ENCODE data around the gene TEX26. TPM values are rescaled to one million over a fixed set of nuclear protein-coding genes. Genes with fewer than 3 reads are reported as not detected.

The TEX26 gene
- total RNA-seq, 2 donors from 2014 or later = not detected

GRCh38 chr13:30957258-30957943, 24.9 kb downstream of the TEX26 start:
- Histone ChIP-seq H3K4me1 (no peaks in the 10 kb centered on the region), H3K9ac (ENCODE audit: low read depth in 2 of 2, low read length in 2 of 2) (no peak overlapping the region), H3K27me3 (no peaks in the 10 kb centered on the region), H3K9me3 (no peaks in the 10 kb centered on the region), H3K36me3 (no peaks in the 10 kb centered on the region), H3K27ac (no peak overlapping the region), H3K4me3 (no peak overlapping the region)
- DNase-seq = no peak
- TF ChIP-seq CTCF (IDR thresholded peaks at IDR 0.05) = no peak
- intact Hi-C loops (cut with DNase I) = no loop called here

- Histone ChIP-seq H3K27me3 (no peaks in the 10 kb centered on the region), H3K4me1 (no peaks in the 10 kb centered on the region), H3K4me3 (no peak overlapping the region), H3K27ac (no peak overlapping the region), H3K36me3 (no peaks in the 10 kb centered on the region), H3K9ac (ENCODE audit: low read depth in 2 of 2, low read length in 2 of 2) (no peak overlapping the region), H3K9me3 (no peaks in the 10 kb centered on the region)
- intact Hi-C loops (cut with DNase I) = no loop called here
- TF ChIP-seq CTCF (IDR thresholded peaks at IDR 0.05) = no peak
- no peak for DNase-seq
Measured at GRCh38 chr13:30959678-30960077, 27.2 kb downstream of the TEX26 start.

DNA sequence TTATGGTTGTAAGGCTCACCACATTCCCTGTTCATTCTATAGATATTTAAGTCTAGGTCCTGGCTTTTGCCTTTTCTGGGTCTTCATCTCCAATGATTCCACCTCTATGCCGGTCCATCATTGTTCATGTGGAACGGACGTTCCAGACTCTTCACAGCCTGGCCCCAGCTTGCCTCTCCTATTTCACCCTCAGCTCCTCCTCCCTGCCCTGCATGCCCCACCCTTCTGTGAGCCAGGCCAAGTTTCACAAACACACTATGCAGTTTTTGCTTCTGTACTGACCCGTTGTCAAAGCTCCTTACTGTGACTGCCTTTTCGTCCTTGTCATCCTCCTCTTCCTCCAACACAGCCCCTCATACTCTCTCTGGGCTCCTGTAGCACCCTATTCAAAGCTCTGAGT, 31.3 kb downstream of the TEX26 start:
- Histone ChIP-seq H3K4me1 (no peaks in the 10 kb centered on the region), H3K9ac (ENCODE audit: low read depth in 2 of 2, low read length in 2 of 2) (no peak overlapping the region), H3K27me3 (no peaks in the 10 kb centered on the region), H3K9me3 (no peaks in the 10 kb centered on the region), H3K36me3 (no peaks in the 10 kb centered on the region), H3K27ac (no peak overlapping the region), H3K4me3 (no peak overlapping the region)
- peak; percentile 22 for DNase-seq
- intact Hi-C loops (cut with DNase I) = no loop called here
- no peak for TF ChIP-seq CTCF (IDR thresholded peaks at IDR 0.05)

DNA sequence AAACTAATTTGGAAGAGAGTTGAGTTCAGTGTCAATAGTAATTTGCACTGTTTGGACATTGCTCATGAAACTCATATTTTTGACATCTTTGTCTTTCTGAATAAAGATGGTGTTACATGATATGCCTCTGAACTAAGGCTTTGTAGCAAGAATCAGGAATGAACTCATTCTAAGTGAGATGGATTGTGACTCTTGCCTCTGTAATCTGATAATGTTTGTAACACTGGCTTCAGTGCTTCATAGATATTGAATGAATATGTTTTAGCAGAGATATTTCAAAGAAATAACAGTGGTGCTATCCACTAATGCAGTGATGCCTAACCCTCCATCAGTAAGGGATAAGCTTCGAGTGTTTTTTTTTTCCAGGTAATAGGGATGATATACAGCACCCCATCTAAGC, 32.9 kb downstream of the TEX26 start:
- no peaks in the 10 kb centered on the region for H3K27me3 ChIP-seq
- no peak overlapping the region for H3K27ac ChIP-seq
- no peaks in the 10 kb centered on the region for H3K36me3 ChIP-seq
- intact Hi-C loops (cut with DNase I) = no loop called here
- TF ChIP-seq CTCF (IDR thresholded peaks at IDR 0.05) = no peak
- DNase-seq = no peak
- H3K9me3 ChIP-seq = no peaks in the 10 kb centered on the region
- H3K4me1 ChIP-seq = no peaks in the 10 kb centered on the region
- no peak overlapping the region for H3K4me3 ChIP-seq
- no peak overlapping the region for H3K9ac ChIP-seq (ENCODE audit: low read depth in 2 of 2, low read length in 2 of 2)

GRCh38 chr13:30966101-30966500, 33.6 kb downstream of the TEX26 start:
- no peaks in the 10 kb centered on the region for H3K27me3 ChIP-seq
- no peak for DNase-seq
- H3K9ac ChIP-seq (ENCODE audit: low read depth in 2 of 2, low read length in 2 of 2) = no peak overlapping the region
- no peak overlapping the region for H3K27ac ChIP-seq
- no peak for TF ChIP-seq CTCF (IDR thresholded peaks at IDR 0.05)
- H3K4me3 ChIP-seq = no peak overlapping the region
- intact Hi-C loops (cut with DNase I) = no loop called here
- H3K9me3 ChIP-seq = no peaks in the 10 kb centered on the region
- H3K36me3 ChIP-seq = no peaks in the 10 kb centered on the region
- H3K4me1 ChIP-seq = no peaks in the 10 kb centered on the region

Measured in colonic mucosa (tissue), 4 donors.